ENCODE results near the gene MBOAT7.

GRCh38 chr19:54164369-54165068, 24.9 kb downstream of the MBOAT7 start:
- TF ChIP-seq POLR2A (IDR thresholded peaks at IDR 0.05) = peak in 1 of 3 donors; percentile 11
- TF ChIP-seq, protein P1, sequence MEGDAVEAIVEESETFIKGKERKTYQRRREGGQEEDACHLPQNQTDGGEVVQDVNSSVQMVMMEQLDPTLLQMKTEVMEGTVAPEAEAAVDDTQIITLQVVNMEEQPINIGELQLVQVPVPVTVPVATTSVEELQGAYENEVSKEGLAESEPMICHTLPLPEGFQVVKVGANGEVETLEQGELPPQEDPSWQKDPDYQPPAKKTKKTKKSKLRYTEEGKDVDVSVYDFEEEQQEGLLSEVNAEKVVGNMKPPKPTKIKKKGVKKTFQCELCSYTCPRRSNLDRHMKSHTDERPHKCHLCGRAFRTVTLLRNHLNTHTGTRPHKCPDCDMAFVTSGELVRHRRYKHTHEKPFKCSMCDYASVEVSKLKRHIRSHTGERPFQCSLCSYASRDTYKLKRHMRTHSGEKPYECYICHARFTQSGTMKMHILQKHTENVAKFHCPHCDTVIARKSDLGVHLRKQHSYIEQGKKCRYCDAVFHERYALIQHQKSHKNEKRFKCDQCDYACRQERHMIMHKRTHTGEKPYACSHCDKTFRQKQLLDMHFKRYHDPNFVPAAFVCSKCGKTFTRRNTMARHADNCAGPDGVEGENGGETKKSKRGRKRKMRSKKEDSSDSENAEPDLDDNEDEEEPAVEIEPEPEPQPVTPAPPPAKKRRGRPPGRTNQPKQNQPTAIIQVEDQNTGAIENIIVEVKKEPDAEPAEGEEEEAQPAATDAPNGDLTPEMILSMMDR (IDR thresholded peaks at IDR 0.05) = no peak

All from body of pancreas (tissue), 4 donors.